OCI-LY1 (cell line): Measurements from ENCODE around the gene KRT39.

Source experiments
- H2AFZ ChIP-seq: fragments of 200-600 bp; sonication (generic), shearing (Covaris generic); 2 replicates; pipeline ENCODE4 v1.6.0; 2014; ENCODE audit warnings: antibody characterized with exemption, mild to moderate bottlenecking, low read length
- H3F3A ChIP-seq: fragments of 200-600 bp; sonication (generic), shearing (Covaris generic); 2 replicates; pipeline ENCODE4 v1.6.0; 2014; ENCODE audit warnings: mild to moderate bottlenecking, antibody characterized with exemption, low read length, moderate library complexity; ENCODE audit not compliant: insufficient read depth
- H3K27ac ChIP-seq: fragments of 200-600 bp; sonication (generic); 2 replicates; pipeline ENCODE4 v1.5.1; 2014; ENCODE audit warnings: low read length, mixed run types, mild to moderate bottlenecking, low read depth; ENCODE audit not compliant: poor library complexity, severe bottlenecking
- H3K27me3 ChIP-seq: fragments of 200-600 bp; sonication (generic); 2 replicates; pipeline ENCODE4 v1.6.0; 2014; ENCODE audit warnings: antibody characterized with exemption, mild to moderate bottlenecking, low read length, moderate library complexity; ENCODE audit not compliant: insufficient read depth
- H3K36me3 ChIP-seq: fragments of 200-600 bp; sonication (generic); 2 replicates; pipeline ENCODE4 v1.6.1; 2014; ENCODE audit warnings: mild to moderate bottlenecking, antibody characterized with exemption, low read length, moderate library complexity, mixed read lengths; ENCODE audit not compliant: insufficient read depth
- H3K4me1 ChIP-seq: fragments of 200-600 bp; sonication (generic); 2 replicates; pipeline ENCODE4 v1.5.1; 2014; ENCODE audit warnings: mild to moderate bottlenecking, low read length, moderate library complexity; ENCODE audit not compliant: insufficient read depth, severe bottlenecking
- H3K4me2 ChIP-seq: fragments of 200-600 bp; sonication (generic), shearing (Covaris generic); 2 replicates; pipeline ENCODE4 v1.6.1; 2014; ENCODE audit warnings: low read length
- H3K4me3 ChIP-seq: fragments of 200-600 bp; sonication (generic); 2 replicates; pipeline ENCODE4 v1.5.1; 2014; ENCODE audit warnings: low read length, low read depth, mild to moderate bottlenecking, mixed read lengths; ENCODE audit not compliant: poor library complexity, severe bottlenecking
- H3K79me2 ChIP-seq: fragments of 200-600 bp; shearing (Covaris generic); 2 replicates; pipeline ENCODE4 v1.6.1; 2016; ENCODE audit warnings: mixed run types, low read length, mixed read lengths; ENCODE audit not compliant: insufficient read depth
- H3K9ac ChIP-seq: fragments of 200-600 bp; sonication (generic), shearing (Covaris generic); 2 replicates; pipeline ENCODE4 v1.6.1; 2014; ENCODE audit warnings: mild to moderate bottlenecking, low read length, mixed read lengths
- H3K9me2 ChIP-seq: fragments of 200-600 bp; sonication (generic), shearing (Covaris generic); 2 replicates; pipeline ENCODE4 v1.6.1; 2014; ENCODE audit warnings: low read depth, mild to moderate bottlenecking, low read length, mixed read lengths
- H3K9me3 ChIP-seq: fragments of 200-600 bp; shearing (Covaris generic); 2 replicates; pipeline ENCODE4 v1.6.1; 2014; ENCODE audit warnings: low read length, mixed read lengths
- H4K20me1 ChIP-seq: fragments of 200-600 bp; sonication (generic), shearing (Covaris generic); 2 replicates; pipeline ENCODE4 v1.6.0; 2016; ENCODE audit warnings: mild to moderate bottlenecking, low read length; ENCODE audit not compliant: insufficient read depth
- CTCF ChIP-seq: fragments of 200-600 bp; sonication (generic), shearing (Covaris generic); IDR thresholded peaks from 2 replicates; pipeline ENCODE4 v1.5.1; 2017; ENCODE audit warnings: mild to moderate bottlenecking, antibody characterized with exemption, low read length, moderate library complexity, mixed read lengths
- EZH2 ChIP-seq: fragments of 200-600 bp; sonication (generic), shearing (Covaris generic); IDR thresholded peaks from 2 replicates; pipeline ENCODE4 v1.8.0; 2017; ENCODE audit warnings: borderline replicate concordance, mixed run types, mild to moderate bottlenecking, antibody characterized with exemption, low read length, moderate library complexity, mixed read lengths

KRT39 gene

GRCh38 chr17:40992666-40993065 is 25.9 kb upstream of the KRT39 start:
- Histone ChIP-seq H4K20me1 (no peaks in the 10 kb centered on the region), H3K27ac (no peak overlapping the region), H3K4me2 (no peak overlapping the region), H3K27me3 (no peaks in the 10 kb centered on the region), H2AFZ (no peak overlapping the region), H3K9ac (no peak overlapping the region), H3K79me2 (no peaks in the 10 kb centered on the region), H3K9me2 (no peaks in the 10 kb centered on the region), H3F3A (no peaks in the 10 kb centered on the region), H3K36me3 (no peaks in the 10 kb centered on the region), H3K9me3 (no peaks in the 10 kb centered on the region), H3K4me1 (no peaks in the 10 kb centered on the region), H3K4me3 (no peak overlapping the region)
- TF ChIP-seq EZH2: no peak
- no peak for TF ChIP-seq CTCF

DNA sequence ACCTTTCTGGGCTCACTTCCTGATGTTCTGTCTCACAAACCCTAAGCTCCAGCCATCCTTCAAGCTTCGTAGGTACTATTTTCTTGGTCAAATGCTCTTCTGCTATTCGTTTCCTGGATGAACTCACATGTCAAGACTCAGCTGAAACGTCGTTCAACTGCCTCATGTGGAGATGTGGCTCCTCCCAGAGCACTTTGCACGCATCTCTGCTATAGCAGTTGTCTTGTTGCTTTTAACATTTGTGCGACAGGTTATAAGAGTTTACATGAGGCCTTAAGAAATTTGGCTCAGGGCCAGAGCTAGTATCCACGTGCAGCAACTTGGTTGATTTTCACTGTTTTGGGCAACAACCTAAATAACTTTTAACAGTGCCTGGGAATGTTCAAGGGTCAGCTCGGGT is 20.2 kb upstream of the KRT39 start:
- no peak overlapping the region for H2AFZ ChIP-seq
- no peak overlapping the region for H3K4me3 ChIP-seq
- H3K9ac ChIP-seq: no peak overlapping the region
- no peaks in the 10 kb centered on the region for H4K20me1 ChIP-seq
- no peaks in the 10 kb centered on the region for H3F3A ChIP-seq
- no peaks in the 10 kb centered on the region for H3K9me2 ChIP-seq
- TF ChIP-seq CTCF (no peak), EZH2 (no peak)
- no peaks in the 10 kb centered on the region for H3K79me2 ChIP-seq
- H3K36me3 ChIP-seq: no peaks in the 10 kb centered on the region
- no peaks in the 10 kb centered on the region for H3K27me3 ChIP-seq
- no peaks in the 10 kb centered on the region for H3K4me1 ChIP-seq
- H3K9me3 ChIP-seq: no peaks in the 10 kb centered on the region
- H3K27ac ChIP-seq: no peak overlapping the region
- no peak overlapping the region for H3K4me2 ChIP-seq

DNA sequence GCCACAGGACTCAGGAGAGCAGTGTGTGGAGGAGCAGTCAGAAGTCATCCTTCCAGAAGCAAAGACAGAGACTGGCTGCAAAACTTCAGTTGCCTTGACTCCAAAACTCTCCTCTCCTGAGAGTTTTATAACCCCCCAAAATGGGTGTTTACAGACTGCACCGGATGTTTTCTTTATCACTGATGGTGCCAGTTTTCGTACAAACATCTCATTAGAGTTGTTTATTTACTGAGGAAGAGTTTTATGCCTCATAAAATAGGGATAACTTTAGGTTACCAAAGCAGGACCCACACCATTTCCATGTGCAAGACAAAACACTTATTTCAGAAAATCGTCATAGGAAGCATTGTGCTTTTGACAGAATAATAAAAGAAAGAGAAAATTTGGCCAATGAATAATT is 17.5 kb upstream of the KRT39 start, which contains the start of gene KRT40:
TSS of gene KRT40 (minus strand) at position 101 of the 400 bp plus-strand sequence. CDS start at position 48, 53 bp downstream.
- no peak within 1 kb of the TSS for H3K9ac ChIP-seq
- H3K27ac ChIP-seq: no peak within 1 kb of the TSS
- no peaks in the 10 kb centered on the region for H4K20me1 ChIP-seq
- H3K4me1 ChIP-seq: no peaks in the 10 kb centered on the region
- H3K4me2 ChIP-seq: no peak within 1 kb of the TSS
- H3K9me2 ChIP-seq: no peaks in the 10 kb centered on the region
- TF ChIP-seq EZH2 (no peak), CTCF (no peak)
- no peaks in the 10 kb centered on the region for H3K36me3 ChIP-seq
- no peaks in the 10 kb centered on the region for H3K9me3 ChIP-seq
- no peaks in the 10 kb centered on the region for H3K79me2 ChIP-seq
- H3K4me3 ChIP-seq: no peak within 1 kb of the TSS
- H2AFZ ChIP-seq: no peak within 1 kb of the TSS
- no peaks in the 10 kb centered on the region for H3F3A ChIP-seq
- H3K27me3 ChIP-seq: no peaks in the 10 kb centered on the region
